ENCODE data around the gene TNS4.

TNS4 gene

GRCh38 chr17:40487371-40488020, 13.9 kb downstream of the TNS4 start:
- no peak for DNase-seq

- DNase-seq, result no peak
Observed at GRCh38 chr17:40486522-40487370, 14.7 kb downstream of the TNS4 start.

- no peak for DNase-seq
Observed at GRCh38 chr17:40485851-40486521, 15.4 kb downstream of the TNS4 start.

- DNase-seq, result no peak
Observed at GRCh38 chr17:40484973-40485530, 16.4 kb downstream of the TNS4 start.

- DNase-seq, result no peak
Observed at GRCh38 chr17:40484285-40484972, 17.0 kb downstream of the TNS4 start.

- DNase-seq, result no peak
Observed at GRCh38 chr17:40483679-40484078, 17.7 kb downstream of the TNS4 start.

- no peak for DNase-seq
Observed at GRCh38 chr17:40482722-40483121, 18.7 kb downstream of the TNS4 start.

GRCh38 chr17:40481106-40481505, 20.3 kb downstream of the TNS4 start:
- DNase-seq, result no peak

- DNase-seq, result peak; percentile 81
Observed at GRCh38 chr17:40480501-40481003, 20.9 kb downstream of the TNS4 start.

GRCh38 chr17:40479754-40480480, 21.5 kb downstream of the TNS4 start:
- no peak for DNase-seq

- no peak for DNase-seq
Observed at GRCh38 chr17:40478486-40478885, 22.9 kb downstream of the TNS4 start.

- DNase-seq, result no peak
Observed at GRCh38 chr17:40477796-40478195, 23.6 kb downstream of the TNS4 start.

GRCh38 chr17:40475234-40475908, 26.1 kb downstream of the TNS4 start:
- DNase-seq, result no peak

- no peak for DNase-seq
Observed at GRCh38 chr17:40474419-40475002, 26.9 kb downstream of the TNS4 start.

- no peak for DNase-seq
Observed at GRCh38 chr17:40473573-40474365, 27.7 kb downstream of the TNS4 start.

GRCh38 chr17:40472733-40473452, 28.5 kb downstream of the TNS4 start:
- DNase-seq, result no peak

- DNase-seq, result no peak
Observed at GRCh38 chr17:40471846-40472732, 29.3 kb downstream of the TNS4 start.
